ENCODE measurements around the gene TMEM229A.

GRCh38 chr7:123993996-123994395 lies 38.9 kb downstream of the TMEM229A start:
- TF ChIP-seq POLR2A (IDR thresholded peaks at IDR 0.05) (no peak), POLR2AphosphoS5 (IDR thresholded peaks at IDR 0.05) (no peak), EP300 (IDR thresholded peaks at IDR 0.05; ENCODE audit: low read depth) (no peak)
- TF ChIP-seq, protein P1, sequence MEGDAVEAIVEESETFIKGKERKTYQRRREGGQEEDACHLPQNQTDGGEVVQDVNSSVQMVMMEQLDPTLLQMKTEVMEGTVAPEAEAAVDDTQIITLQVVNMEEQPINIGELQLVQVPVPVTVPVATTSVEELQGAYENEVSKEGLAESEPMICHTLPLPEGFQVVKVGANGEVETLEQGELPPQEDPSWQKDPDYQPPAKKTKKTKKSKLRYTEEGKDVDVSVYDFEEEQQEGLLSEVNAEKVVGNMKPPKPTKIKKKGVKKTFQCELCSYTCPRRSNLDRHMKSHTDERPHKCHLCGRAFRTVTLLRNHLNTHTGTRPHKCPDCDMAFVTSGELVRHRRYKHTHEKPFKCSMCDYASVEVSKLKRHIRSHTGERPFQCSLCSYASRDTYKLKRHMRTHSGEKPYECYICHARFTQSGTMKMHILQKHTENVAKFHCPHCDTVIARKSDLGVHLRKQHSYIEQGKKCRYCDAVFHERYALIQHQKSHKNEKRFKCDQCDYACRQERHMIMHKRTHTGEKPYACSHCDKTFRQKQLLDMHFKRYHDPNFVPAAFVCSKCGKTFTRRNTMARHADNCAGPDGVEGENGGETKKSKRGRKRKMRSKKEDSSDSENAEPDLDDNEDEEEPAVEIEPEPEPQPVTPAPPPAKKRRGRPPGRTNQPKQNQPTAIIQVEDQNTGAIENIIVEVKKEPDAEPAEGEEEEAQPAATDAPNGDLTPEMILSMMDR (IDR thresholded peaks at IDR 0.05) = no peak
